ENCODE data around the gene GAGE1.
"Not testable (repeated sequence)": the region's sequence is repeated elsewhere in the genome, so short reads cannot be mapped to it uniquely, and the experiment has no call there.

GAGE1 gene

DNA sequence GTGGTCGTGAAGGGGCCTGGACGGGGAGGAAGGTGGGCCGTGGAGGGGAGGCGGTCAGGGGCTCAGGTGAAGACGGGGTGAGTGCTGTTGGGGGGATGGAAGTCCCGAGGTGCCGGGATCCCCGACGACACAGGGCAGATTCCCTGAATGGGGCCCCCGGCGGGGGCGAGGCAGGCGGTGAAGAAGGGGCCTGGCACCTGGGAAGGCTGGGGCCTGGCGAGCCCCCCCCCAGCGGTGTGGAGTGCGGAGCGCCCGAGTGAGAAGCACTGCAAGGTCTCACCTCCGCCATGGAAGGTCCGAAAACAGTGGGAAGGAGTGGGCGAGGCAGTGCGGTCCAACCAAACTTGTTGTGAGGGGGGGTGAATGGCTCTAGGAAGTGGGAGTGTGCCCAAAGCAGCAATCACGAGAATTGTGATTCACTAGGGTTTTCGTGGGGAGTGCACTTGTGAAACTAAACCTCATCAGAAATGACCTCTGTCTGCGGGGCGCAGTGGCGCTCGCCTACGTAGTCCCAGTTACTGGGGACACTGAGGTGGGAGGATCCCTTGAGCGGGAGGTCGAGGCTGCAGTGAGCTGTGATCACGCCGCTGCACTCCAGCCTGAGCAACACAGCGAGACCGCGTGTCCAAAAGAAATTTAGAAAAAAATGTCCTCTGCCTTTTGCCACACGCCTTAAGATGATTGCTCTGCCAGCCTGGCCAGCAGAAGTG is 8.9 kb upstream of the GAGE1 start:
- H3K27ac ChIP-seq (ENCODE audit: low read depth, low read length); H3K36me3 ChIP-seq (ENCODE audit: control insufficient read depth, low read length); H3K27me3 ChIP-seq (ENCODE audit: control insufficient read depth, low read length); H3F3A ChIP-seq (ENCODE audit: control insufficient read depth, insufficient read depth); H3K9me2 ChIP-seq (replicated peaks; ENCODE audit: control insufficient read depth, low read length); H3K9me3 ChIP-seq (ENCODE audit: control insufficient read depth, insufficient read depth, low read length); H3K4me1 ChIP-seq (ENCODE audit: control insufficient read depth, low read length); H3K79me2 ChIP-seq (ENCODE audit: control insufficient read depth, low read length); H3K4me3 ChIP-seq (ENCODE audit: low read length); H4K20me1 ChIP-seq (ENCODE audit: control insufficient read depth, insufficient read depth, low read depth, low read length); H3K4me2 ChIP-seq (ENCODE audit: low read length): not testable (repeated sequence)

DNA sequence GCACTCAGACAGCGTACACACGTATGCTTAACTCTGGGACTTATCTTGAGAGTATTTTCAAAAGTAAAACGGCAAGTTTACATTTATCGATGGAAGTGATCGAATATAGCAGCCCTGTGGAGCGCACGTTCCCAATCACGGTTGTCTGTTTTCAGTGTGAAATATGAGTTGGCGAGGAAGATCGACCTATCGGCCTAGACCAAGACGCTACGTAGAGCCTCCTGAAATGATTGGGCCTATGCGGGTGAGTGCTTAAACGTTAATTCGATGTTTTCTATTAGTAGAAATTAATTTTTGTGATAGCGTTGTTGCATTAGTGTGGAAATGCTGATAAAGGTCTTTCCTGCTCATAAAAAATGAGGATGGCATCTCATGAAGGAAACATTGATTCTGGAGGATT is 8.3 kb upstream of the GAGE1 start:
- H3K79me2 ChIP-seq (ENCODE audit: control insufficient read depth, low read length); H3K27ac ChIP-seq (ENCODE audit: low read depth, low read length); H4K20me1 ChIP-seq (ENCODE audit: control insufficient read depth, insufficient read depth, low read depth, low read length); H3K4me2 ChIP-seq (ENCODE audit: low read length); H3F3A ChIP-seq (ENCODE audit: control insufficient read depth, insufficient read depth); H3K4me1 ChIP-seq (ENCODE audit: control insufficient read depth, low read length); H3K9me2 ChIP-seq (replicated peaks; ENCODE audit: control insufficient read depth, low read length); H3K4me3 ChIP-seq (ENCODE audit: low read length); H3K9me3 ChIP-seq (ENCODE audit: control insufficient read depth, insufficient read depth, low read length); H3K27me3 ChIP-seq (ENCODE audit: control insufficient read depth, low read length); H3K36me3 ChIP-seq (ENCODE audit: control insufficient read depth, low read length): not testable (repeated sequence)

DNA sequence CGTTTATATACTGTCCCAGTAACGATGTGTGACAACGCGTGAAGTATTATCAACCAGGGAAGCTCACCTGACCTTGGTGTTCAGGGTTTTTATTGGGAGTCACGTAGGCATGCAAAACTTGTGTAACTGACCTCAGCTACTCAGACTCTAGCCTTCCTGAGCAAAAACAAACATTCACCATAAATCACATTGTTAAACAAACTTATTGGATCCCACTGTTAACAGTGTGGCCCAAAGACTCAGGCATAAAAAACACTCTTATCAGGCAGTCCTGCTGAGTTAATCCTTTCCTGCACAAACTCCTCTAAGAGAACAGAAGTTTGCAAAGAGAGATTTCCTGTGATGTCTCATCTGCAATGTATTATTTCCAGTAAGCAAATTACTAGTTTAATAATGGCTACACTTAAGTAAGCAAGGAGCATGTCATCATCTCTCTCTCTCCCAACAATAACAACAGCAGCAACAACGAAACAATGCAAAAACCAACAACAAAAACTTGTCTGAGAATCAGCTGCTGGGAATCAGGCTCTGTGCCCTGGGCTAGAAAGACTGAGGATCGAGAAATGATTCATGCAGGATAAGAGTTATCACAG is 12.0 kb downstream of the GAGE1 start:
- H3K79me2 ChIP-seq (ENCODE audit: control insufficient read depth, low read length): no peaks in the 10 kb centered on the region
- no peaks in the 10 kb centered on the region for H3K9me2 ChIP-seq (replicated peaks; ENCODE audit: control insufficient read depth, low read length)
- no peaks in the 10 kb centered on the region for H3K36me3 ChIP-seq (ENCODE audit: control insufficient read depth, low read length)
- H3K9me3 ChIP-seq (ENCODE audit: control insufficient read depth, insufficient read depth, low read length): no peaks in the 10 kb centered on the region
- H3K4me2 ChIP-seq (ENCODE audit: low read length): no peak overlapping the region
- no peaks in the 10 kb centered on the region for H3K27me3 ChIP-seq (ENCODE audit: control insufficient read depth, low read length)
- TF ChIP-seq, protein P1, sequence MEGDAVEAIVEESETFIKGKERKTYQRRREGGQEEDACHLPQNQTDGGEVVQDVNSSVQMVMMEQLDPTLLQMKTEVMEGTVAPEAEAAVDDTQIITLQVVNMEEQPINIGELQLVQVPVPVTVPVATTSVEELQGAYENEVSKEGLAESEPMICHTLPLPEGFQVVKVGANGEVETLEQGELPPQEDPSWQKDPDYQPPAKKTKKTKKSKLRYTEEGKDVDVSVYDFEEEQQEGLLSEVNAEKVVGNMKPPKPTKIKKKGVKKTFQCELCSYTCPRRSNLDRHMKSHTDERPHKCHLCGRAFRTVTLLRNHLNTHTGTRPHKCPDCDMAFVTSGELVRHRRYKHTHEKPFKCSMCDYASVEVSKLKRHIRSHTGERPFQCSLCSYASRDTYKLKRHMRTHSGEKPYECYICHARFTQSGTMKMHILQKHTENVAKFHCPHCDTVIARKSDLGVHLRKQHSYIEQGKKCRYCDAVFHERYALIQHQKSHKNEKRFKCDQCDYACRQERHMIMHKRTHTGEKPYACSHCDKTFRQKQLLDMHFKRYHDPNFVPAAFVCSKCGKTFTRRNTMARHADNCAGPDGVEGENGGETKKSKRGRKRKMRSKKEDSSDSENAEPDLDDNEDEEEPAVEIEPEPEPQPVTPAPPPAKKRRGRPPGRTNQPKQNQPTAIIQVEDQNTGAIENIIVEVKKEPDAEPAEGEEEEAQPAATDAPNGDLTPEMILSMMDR (IDR thresholded peaks at IDR 0.05; ENCODE audit: low read depth, low read length, poor library complexity, severe bottlenecking): no peak
- TF ChIP-seq EZH2phosphoT487 (IDR thresholded peaks at IDR 0.05; ENCODE audit: borderline replicate concordance, low read length): no peak
- H3F3A ChIP-seq (ENCODE audit: control insufficient read depth, insufficient read depth): no peaks in the 10 kb centered on the region
- no peak overlapping the region for H3K4me3 ChIP-seq (ENCODE audit: low read length)
- no peak overlapping the region for H3K27ac ChIP-seq (ENCODE audit: low read depth, low read length)
- H3K4me1 ChIP-seq (ENCODE audit: control insufficient read depth, low read length): no peaks in the 10 kb centered on the region
- H4K20me1 ChIP-seq (ENCODE audit: control insufficient read depth, insufficient read depth, low read depth, low read length): no peaks in the 10 kb centered on the region

DNA sequence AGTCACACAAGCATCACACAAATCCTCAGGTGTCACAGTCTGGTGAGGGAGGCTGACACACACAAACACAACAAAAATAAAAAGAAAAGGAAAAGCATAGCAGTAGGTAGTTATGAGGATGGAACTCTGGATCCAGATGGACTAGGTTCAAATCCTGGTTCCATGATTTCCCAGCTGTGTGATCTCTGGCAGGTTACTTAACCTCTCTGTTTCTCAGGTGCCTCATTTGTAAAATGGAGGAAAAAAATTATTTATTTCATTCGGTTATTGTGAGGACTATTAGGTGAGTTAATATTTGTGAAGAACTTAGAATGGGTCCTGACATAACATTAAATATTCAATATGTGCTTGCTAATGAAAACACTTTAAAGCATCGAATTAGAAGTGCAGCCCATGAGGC is 19.8 kb downstream of the GAGE1 start:
- no peak for TF ChIP-seq EZH2phosphoT487 (IDR thresholded peaks at IDR 0.05; ENCODE audit: borderline replicate concordance, low read length)
- TF ChIP-seq, protein P1 (IDR thresholded peaks at IDR 0.05; ENCODE audit: low read depth, low read length, poor library complexity, severe bottlenecking): no peak
- H3K4me2 ChIP-seq (ENCODE audit: low read length): no peak overlapping the region
- H3K36me3 ChIP-seq (ENCODE audit: control insufficient read depth, low read length): no peaks in the 10 kb centered on the region
- no peaks in the 10 kb centered on the region for H3K27me3 ChIP-seq (ENCODE audit: control insufficient read depth, low read length)
- no peaks in the 10 kb centered on the region for H3K9me2 ChIP-seq (replicated peaks; ENCODE audit: control insufficient read depth, low read length)
- no peaks in the 10 kb centered on the region for H4K20me1 ChIP-seq (ENCODE audit: control insufficient read depth, insufficient read depth, low read depth, low read length)
- H3K79me2 ChIP-seq (ENCODE audit: control insufficient read depth, low read length): no peaks in the 10 kb centered on the region
- H3K4me3 ChIP-seq (ENCODE audit: low read length): no peak overlapping the region
- no peaks in the 10 kb centered on the region for H3K4me1 ChIP-seq (ENCODE audit: control insufficient read depth, low read length)
- no peak overlapping the region for H3K27ac ChIP-seq (ENCODE audit: low read depth, low read length)
- no peaks in the 10 kb centered on the region for H3K9me3 ChIP-seq (ENCODE audit: control insufficient read depth, insufficient read depth, low read length)
- H3F3A ChIP-seq (ENCODE audit: control insufficient read depth, insufficient read depth): no peaks in the 10 kb centered on the region

Measured in DOHH2 (cell line).